HepG2 (cell line): Measurements from ENCODE around the gene NEK7. TPM values are rescaled to one million over a fixed set of nuclear protein-coding genes. Genes with fewer than 3 reads are reported as not detected.

Experiments used
- ELF1 ChIP-seq: sonication (generic); formaldehyde crosslinking; IDR thresholded peaks from 2 replicates; pipeline ENCODE4 v1.4.0; 2020; ENCODE audit warnings: missing genetic modification reagents
- MIXL1 ChIP-seq: IDR thresholded peaks from 2 replicates; pipeline ENCODE4 v1.6.1; 2016
- MXD3 ChIP-seq: IDR thresholded peaks from 2 replicates; pipeline ENCODE4 v1.6.1; 2016; ENCODE audit warnings: mild to moderate bottlenecking, missing biosample characterization, missing genetic modification reagents
- PLRG1 ChIP-seq: fragments of 450-650 bp; conservative IDR thresholded peaks from 2 replicates; pipeline ENCODE4 v1.6.1; 2016
- PLSCR1 ChIP-seq: sonication (generic); formaldehyde crosslinking; IDR thresholded peaks from 2 replicates; pipeline ENCODE4 v1.5.0; 2020; ENCODE audit warnings: missing genetic modification reagents, mild to moderate bottlenecking, borderline replicate concordance
- SAFB2 ChIP-seq: sonication (generic); formaldehyde crosslinking; IDR thresholded peaks from 2 replicates; pipeline ENCODE4 v1.5.1; 2020; ENCODE audit warnings: missing genetic modification reagents, low read depth, mild to moderate bottlenecking, borderline replicate concordance
- THRA ChIP-seq: sonication (generic); formaldehyde crosslinking; IDR thresholded peaks from 2 replicates; pipeline ENCODE4 v1.4.0; 2020; ENCODE audit warnings: missing genetic modification reagents, borderline replicate concordance
- TP53 ChIP-seq: sonication (generic); formaldehyde crosslinking; conservative IDR thresholded peaks from 2 replicates; pipeline ENCODE4 v1.4.0; 2020; ENCODE audit warnings: missing genetic modification reagents
- ZFAT ChIP-seq: sonication (generic); formaldehyde crosslinking; conservative IDR thresholded peaks from 2 replicates; pipeline ENCODE4 v1.8.1; 2023; ENCODE audit warnings: missing genetic modification reagents, inconsistent platforms
- ZNF143 ChIP-seq: sonication (generic); formaldehyde crosslinking; IDR thresholded peaks from 2 replicates; pipeline ENCODE4 v1.4.0; 2020; ENCODE audit warnings: missing genetic modification reagents
- ZNF317 ChIP-seq: sonication (generic); formaldehyde crosslinking; IDR thresholded peaks from 2 replicates; pipeline ENCODE4 v1.5.0; 2020; ENCODE audit warnings: mild to moderate bottlenecking, missing genetic modification reagents
- ZNF503 ChIP-seq: sonication (generic); formaldehyde crosslinking; IDR thresholded peaks from 2 replicates; pipeline ENCODE4 v1.4.0; 2020; ENCODE audit warnings: missing genetic modification reagents
- ZNF607 ChIP-seq: sonication (generic); formaldehyde crosslinking; IDR thresholded peaks from 2 replicates; pipeline ENCODE4 v1.5.1; 2020; ENCODE audit warnings: missing genetic modification reagents, mild to moderate bottlenecking, borderline replicate concordance
- ZNF7 ChIP-seq: IDR thresholded peaks from 2 replicates; pipeline ENCODE4 v1.6.1; 2016; ENCODE audit warnings: missing biosample characterization, missing genetic modification reagents
- polyA plus RNA-seq, 8 experiments: library from polyadenylated mRNA; depleted of rRNA in 3 of 8; stranded (reverse) in 7 of 8; unstranded in 1 of 8; fragments of >200 nt; fragmentation: Illumina TruSeq in 4 of 8; extraction: Trizol in 4 of 8; gene quantifications; 2 replicates each; pipeline versions ENCODE4 v1.2.1 to v1.2.3, GENCODE V29; 2011 to 2016; ENCODE audit warnings: low read depth in 4 of 8, missing spikeins in 1 of 8, mixed read lengths in 1 of 8; ENCODE audit not compliant: insufficient read depth in 1 of 8
- total RNA-seq, 5 experiments: library from RNA; depleted of rRNA; stranded (reverse); fragments of >200 nt; fragmentation: Illumina TruSeq; extraction: Trizol; gene quantifications; 2 replicates each; pipeline ENCODE4 v1.2.3, GENCODE V29; 2016; ENCODE audit warnings: low read depth in 1 of 5
- TF ChIP-seq, protein P1 (sequence below): sonication (generic); IDR thresholded peaks from 2 replicates; pipeline ENCODE4 v1.6.1; 2016; ENCODE audit warnings: low read depth, borderline replicate concordance
- TF ChIP-seq, protein P2 (sequence below): sonication (generic); formaldehyde crosslinking; IDR thresholded peaks from 2 replicates; pipeline ENCODE4 v1.8.1; 2023; ENCODE audit warnings: mild to moderate bottlenecking, inconsistent platforms, moderate library complexity, missing genetic modification reagents, borderline replicate concordance
- TF ChIP-seq, protein P3 (sequence below): sonication (generic); formaldehyde crosslinking; IDR thresholded peaks from 2 replicates; pipeline ENCODE4 v1.4.0; 2020; ENCODE audit warnings: mild to moderate bottlenecking, missing genetic modification reagents
- TF ChIP-seq, protein P4 (sequence below): sonication (generic); formaldehyde crosslinking; IDR thresholded peaks from 2 replicates; pipeline ENCODE4 v1.5.0; 2020; ENCODE audit warnings: mild to moderate bottlenecking, missing genetic modification reagents, borderline replicate concordance

NEK7 gene
- total and polyA plus RNA-seq, 2 of the 13 experiments (the other 11 are each of a cell fraction or from before 2014, with no cell fraction given): 18.1 to 19.2 TPM

- TF ChIP-seq ZNF143 (CRISPR knock-in tag) (no peak), THRA (CRISPR knock-in tag) (no peak), ZNF317 (CRISPR knock-in tag) (no peak), ZNF503 (no peak), MXD3 (CRISPR knock-in tag) (no peak), ZFAT (CRISPR knock-in tag) (no peak), PLSCR1 (no peak), ELF1 (no peak), ZNF607 (CRISPR knock-in tag) (no peak), TP53 (CRISPR knock-in tag) (peak; percentile 95), SAFB2 (no peak), MIXL1 (CRISPR knock-in tag) (peak; percentile 42; the same call in 1 of the 2 replicates), PLRG1 (no peak), ZNF7 (CRISPR knock-in tag) (no peak)
- TF ChIP-seq, protein P1, sequence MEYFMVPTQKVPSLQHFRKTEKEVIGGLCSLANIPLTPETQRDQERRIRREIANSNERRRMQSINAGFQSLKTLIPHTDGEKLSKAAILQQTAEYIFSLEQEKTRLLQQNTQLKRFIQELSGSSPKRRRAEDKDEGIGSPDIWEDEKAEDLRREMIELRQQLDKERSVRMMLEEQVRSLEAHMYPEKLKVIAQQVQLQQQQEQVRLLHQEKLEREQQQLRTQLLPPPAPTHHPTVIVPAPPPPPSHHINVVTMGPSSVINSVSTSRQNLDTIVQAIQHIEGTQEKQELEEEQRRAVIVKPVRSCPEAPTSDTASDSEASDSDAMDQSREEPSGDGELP: no peak
- TF ChIP-seq, protein P2, sequence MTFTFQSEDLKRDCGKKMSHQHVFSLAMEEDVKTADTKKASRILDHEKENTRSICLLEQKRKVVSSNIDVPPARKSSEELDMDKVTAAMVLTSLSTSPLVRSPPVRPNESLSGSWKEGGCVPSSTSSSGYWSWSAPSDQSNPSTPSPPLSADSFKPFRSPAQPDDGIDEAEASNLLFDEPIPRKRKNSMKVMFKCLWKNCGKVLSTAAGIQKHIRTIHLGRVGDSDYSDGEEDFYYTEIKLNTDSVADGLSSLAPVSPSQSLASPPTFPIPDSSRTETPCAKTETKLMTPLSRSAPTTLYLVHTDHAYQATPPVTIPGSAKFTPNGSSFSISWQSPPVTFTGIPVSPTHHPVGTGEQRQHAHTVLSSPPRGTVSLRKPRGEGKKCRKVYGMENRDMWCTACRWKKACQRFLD (CRISPR knock-in tag): no peak
- TF ChIP-seq, protein P3, sequence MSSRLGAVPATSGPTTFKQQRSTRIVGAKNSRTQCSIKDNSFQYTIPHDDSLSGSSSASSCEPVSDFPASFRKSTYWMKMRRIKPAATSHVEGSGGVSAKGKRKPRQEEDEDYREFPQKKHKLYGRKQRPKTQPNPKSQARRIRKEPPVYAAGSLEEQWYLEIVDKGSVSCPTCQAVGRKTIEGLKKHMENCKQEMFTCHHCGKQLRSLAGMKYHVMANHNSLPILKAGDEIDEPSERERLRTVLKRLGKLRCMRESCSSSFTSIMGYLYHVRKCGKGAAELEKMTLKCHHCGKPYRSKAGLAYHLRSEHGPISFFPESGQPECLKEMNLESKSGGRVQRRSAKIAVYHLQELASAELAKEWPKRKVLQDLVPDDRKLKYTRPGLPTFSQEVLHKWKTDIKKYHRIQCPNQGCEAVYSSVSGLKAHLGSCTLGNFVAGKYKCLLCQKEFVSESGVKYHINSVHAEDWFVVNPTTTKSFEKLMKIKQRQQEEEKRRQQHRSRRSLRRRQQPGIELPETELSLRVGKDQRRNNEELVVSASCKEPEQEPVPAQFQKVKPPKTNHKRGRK: no peak
- TF ChIP-seq, protein P4, sequence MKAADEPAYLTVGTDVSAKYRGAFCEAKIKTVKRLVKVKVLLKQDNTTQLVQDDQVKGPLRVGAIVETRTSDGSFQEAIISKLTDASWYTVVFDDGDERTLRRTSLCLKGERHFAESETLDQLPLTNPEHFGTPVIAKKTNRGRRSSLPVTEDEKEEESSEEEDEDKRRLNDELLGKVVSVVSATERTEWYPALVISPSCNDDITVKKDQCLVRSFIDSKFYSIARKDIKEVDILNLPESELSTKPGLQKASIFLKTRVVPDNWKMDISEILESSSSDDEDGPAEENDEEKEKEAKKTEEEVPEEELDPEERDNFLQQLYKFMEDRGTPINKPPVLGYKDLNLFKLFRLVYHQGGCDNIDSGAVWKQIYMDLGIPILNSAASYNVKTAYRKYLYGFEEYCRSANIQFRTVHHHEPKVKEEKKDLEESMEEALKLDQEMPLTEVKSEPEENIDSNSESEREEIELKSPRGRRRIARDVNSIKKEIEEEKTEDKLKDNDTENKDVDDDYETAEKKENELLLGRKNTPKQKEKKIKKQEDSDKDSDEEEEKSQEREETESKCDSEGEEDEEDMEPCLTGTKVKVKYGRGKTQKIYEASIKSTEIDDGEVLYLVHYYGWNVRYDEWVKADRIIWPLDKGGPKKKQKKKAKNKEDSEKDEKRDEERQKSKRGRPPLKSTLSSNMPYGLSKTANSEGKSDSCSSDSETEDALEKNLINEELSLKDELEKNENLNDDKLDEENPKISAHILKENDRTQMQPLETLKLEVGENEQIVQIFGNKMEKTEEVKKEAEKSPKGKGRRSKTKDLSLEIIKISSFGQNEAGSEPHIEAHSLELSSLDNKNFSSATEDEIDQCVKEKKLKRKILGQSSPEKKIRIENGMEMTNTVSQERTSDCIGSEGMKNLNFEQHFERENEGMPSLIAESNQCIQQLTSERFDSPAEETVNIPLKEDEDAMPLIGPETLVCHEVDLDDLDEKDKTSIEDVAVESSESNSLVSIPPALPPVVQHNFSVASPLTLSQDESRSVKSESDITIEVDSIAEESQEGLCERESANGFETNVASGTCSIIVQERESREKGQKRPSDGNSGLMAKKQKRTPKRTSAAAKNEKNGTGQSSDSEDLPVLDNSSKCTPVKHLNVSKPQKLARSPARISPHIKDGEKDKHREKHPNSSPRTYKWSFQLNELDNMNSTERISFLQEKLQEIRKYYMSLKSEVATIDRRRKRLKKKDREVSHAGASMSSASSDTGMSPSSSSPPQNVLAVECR (CRISPR knock-in tag): no peak
These were observed 189.4 kb downstream of the NEK7 start (continued) for GRCh38 chr1:198346178-198346577.
